ENCODE results near the gene ZRSR2.

DNA sequence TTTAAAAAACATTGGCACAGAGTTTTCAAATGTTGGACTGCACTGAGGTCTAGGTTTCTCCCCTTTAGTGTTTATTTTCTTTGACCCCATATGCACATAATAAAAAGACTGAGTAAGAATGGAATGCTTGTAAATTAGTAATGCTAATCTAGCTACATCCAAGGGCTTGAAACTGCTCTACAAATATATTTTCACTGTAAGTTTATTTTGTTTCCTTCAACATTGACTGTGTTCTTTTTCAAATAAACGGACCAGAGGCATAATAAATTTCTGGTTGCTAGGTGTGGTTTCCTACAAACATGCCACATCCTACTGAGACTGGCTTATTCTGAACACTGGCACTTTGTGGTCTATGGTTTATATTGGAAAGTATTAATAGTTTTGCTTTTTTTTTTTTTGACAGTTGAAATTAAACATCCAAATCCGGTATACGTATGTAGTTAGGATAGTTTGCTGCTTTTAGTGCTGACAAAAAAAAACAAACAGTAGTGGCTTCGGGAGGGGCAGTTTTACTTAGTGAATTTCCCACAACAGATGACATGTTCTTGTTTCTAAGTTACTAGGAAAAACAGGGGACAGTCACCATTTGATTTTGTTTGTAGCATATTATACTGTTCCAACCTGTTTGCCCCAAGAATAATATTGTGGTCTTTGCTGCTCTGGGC is 39.0 kb upstream of the ZRSR2 start:
- TF ChIP-seq POLR2AphosphoS5 (IDR thresholded peaks at IDR 0.05; ENCODE audit: low read depth, low read length), result no peak
- TF ChIP-seq, protein P1, sequence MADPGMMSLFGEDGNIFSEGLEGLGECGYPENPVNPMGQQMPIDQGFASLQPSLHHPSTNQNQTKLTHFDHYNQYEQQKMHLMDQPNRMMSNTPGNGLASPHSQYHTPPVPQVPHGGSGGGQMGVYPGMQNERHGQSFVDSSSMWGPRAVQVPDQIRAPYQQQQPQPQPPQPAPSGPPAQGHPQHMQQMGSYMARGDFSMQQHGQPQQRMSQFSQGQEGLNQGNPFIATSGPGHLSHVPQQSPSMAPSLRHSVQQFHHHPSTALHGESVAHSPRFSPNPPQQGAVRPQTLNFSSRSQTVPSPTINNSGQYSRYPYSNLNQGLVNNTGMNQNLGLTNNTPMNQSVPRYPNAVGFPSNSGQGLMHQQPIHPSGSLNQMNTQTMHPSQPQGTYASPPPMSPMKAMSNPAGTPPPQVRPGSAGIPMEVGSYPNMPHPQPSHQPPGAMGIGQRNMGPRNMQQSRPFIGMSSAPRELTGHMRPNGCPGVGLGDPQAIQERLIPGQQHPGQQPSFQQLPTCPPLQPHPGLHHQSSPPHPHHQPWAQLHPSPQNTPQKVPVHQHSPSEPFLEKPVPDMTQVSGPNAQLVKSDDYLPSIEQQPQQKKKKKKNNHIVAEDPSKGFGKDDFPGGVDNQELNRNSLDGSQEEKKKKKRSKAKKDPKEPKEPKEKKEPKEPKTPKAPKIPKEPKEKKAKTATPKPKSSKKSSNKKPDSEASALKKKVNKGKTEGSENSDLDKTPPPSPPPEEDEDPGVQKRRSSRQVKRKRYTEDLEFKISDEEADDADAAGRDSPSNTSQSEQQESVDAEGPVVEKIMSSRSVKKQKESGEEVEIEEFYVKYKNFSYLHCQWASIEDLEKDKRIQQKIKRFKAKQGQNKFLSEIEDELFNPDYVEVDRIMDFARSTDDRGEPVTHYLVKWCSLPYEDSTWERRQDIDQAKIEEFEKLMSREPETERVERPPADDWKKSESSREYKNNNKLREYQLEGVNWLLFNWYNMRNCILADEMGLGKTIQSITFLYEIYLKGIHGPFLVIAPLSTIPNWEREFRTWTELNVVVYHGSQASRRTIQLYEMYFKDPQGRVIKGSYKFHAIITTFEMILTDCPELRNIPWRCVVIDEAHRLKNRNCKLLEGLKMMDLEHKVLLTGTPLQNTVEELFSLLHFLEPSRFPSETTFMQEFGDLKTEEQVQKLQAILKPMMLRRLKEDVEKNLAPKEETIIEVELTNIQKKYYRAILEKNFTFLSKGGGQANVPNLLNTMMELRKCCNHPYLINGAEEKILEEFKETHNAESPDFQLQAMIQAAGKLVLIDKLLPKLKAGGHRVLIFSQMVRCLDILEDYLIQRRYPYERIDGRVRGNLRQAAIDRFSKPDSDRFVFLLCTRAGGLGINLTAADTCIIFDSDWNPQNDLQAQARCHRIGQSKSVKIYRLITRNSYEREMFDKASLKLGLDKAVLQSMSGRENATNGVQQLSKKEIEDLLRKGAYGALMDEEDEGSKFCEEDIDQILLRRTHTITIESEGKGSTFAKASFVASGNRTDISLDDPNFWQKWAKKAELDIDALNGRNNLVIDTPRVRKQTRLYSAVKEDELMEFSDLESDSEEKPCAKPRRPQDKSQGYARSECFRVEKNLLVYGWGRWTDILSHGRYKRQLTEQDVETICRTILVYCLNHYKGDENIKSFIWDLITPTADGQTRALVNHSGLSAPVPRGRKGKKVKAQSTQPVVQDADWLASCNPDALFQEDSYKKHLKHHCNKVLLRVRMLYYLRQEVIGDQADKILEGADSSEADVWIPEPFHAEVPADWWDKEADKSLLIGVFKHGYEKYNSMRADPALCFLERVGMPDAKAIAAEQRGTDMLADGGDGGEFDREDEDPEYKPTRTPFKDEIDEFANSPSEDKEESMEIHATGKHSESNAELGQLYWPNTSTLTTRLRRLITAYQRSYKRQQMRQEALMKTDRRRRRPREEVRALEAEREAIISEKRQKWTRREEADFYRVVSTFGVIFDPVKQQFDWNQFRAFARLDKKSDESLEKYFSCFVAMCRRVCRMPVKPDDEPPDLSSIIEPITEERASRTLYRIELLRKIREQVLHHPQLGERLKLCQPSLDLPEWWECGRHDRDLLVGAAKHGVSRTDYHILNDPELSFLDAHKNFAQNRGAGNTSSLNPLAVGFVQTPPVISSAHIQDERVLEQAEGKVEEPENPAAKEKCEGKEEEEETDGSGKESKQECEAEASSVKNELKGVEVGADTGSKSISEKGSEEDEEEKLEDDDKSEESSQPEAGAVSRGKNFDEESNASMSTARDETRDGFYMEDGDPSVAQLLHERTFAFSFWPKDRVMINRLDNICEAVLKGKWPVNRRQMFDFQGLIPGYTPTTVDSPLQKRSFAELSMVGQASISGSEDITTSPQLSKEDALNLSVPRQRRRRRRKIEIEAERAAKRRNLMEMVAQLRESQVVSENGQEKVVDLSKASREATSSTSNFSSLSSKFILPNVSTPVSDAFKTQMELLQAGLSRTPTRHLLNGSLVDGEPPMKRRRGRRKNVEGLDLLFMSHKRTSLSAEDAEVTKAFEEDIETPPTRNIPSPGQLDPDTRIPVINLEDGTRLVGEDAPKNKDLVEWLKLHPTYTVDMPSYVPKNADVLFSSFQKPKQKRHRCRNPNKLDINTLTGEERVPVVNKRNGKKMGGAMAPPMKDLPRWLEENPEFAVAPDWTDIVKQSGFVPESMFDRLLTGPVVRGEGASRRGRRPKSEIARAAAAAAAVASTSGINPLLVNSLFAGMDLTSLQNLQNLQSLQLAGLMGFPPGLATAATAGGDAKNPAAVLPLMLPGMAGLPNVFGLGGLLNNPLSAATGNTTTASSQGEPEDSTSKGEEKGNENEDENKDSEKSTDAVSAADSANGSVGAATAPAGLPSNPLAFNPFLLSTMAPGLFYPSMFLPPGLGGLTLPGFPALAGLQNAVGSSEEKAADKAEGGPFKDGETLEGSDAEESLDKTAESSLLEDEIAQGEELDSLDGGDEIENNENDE (IDR thresholded peaks at IDR 0.05; ENCODE audit: insufficient replicate concordance, low read length), result no peak
- TF ChIP-seq, protein P2, sequence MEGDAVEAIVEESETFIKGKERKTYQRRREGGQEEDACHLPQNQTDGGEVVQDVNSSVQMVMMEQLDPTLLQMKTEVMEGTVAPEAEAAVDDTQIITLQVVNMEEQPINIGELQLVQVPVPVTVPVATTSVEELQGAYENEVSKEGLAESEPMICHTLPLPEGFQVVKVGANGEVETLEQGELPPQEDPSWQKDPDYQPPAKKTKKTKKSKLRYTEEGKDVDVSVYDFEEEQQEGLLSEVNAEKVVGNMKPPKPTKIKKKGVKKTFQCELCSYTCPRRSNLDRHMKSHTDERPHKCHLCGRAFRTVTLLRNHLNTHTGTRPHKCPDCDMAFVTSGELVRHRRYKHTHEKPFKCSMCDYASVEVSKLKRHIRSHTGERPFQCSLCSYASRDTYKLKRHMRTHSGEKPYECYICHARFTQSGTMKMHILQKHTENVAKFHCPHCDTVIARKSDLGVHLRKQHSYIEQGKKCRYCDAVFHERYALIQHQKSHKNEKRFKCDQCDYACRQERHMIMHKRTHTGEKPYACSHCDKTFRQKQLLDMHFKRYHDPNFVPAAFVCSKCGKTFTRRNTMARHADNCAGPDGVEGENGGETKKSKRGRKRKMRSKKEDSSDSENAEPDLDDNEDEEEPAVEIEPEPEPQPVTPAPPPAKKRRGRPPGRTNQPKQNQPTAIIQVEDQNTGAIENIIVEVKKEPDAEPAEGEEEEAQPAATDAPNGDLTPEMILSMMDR (IDR thresholded peaks at IDR 0.05; ENCODE audit: control extremely low read depth in 1 of 3, insufficient read depth in 1 of 3, low read depth in 1 of 3, low read length in 3 of 3), result no peak
- TF ChIP-seq, protein P3, sequence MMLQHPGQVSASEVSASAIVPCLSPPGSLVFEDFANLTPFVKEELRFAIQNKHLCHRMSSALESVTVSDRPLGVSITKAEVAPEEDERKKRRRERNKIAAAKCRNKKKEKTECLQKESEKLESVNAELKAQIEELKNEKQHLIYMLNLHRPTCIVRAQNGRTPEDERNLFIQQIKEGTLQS (IDR thresholded peaks at IDR 0.05; ENCODE audit: insufficient read depth, low read depth, low read length), result no peak
- TF ChIP-seq JUND (IDR thresholded peaks at IDR 0.05; ENCODE audit: low read length), result no peak
- no peak for TF ChIP-seq SIX5 (IDR thresholded peaks at IDR 0.05; ENCODE audit: low read depth, low read length)
- TF ChIP-seq CEBPB (IDR thresholded peaks at IDR 0.05; ENCODE audit: low read depth, low read length), result no peak
- TF ChIP-seq ZNF274 (IDR thresholded peaks at IDR 0.05; ENCODE audit: borderline replicate concordance, extremely low read depth, low read length), result no peak
- TF ChIP-seq POLR2A (IDR thresholded peaks at IDR 0.05; ENCODE audit: control extremely low read depth in 1 of 2, low read depth in 2 of 2, low read length in 2 of 2), result no peak
- no peak for TF ChIP-seq FOSL1 (IDR thresholded peaks at IDR 0.05; ENCODE audit: insufficient read depth, low read depth, low read length)

Measured in H1 (cell line).